GM13977 (cell line): ENCODE measurements around the gene ICAM5.

Source experiments
- DNase-seq: peaks from one replicate; pipeline ENCODE4 v3.0.0; 2012; ENCODE audit warnings: low spot score
- in situ Hi-C: fragments of 300-500 bp; cut with MboI; formaldehyde crosslinking; loops from one replicate; pipeline ENCODE4 v1.12.0; 2022; ENCODE audit warnings: low sequenced_read_pairs, low pct_unique_long_range_greater_than_20kb, mixed read lengths, inconsistent platforms; ENCODE audit not compliant: unreplicated experiment
- TF ChIP-seq, protein P1 (sequence below): IDR thresholded peaks from 2 replicates; pipeline ENCODE4 v1.5.1; 2012; ENCODE audit warnings: mild to moderate bottlenecking, control low read depth; ENCODE audit not compliant: insufficient read depth; ENCODE audit errors: extremely low read depth, missing control alignments

Gene ICAM5

DNA sequence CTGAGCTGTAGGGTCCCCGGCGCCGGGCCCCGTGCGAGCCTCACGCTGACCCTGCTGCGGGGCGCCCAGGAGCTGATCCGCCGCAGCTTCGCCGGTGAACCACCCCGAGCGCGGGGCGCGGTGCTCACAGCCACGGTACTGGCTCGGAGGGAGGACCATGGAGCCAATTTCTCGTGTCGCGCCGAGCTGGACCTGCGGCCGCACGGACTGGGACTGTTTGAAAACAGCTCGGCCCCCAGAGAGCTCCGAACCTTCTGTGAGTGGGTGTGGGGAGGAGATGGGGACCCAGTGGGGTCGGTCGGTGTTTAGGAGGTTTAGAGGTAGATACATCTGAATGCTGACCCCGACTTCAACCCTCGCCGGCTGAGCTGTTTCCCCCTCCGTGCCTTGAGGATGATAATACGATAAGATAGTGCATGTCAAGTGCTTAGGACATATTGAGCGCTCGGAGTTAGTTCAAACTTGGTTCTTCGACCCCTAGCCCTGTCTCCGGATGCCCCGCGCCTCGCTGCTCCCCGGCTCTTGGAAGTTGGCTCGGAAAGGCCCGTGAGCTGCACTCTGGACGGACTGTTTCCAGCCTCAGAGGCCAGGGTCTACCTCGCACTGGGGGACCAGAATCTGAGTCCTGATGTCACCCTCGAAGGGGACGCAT is 1.9 kb downstream of the ICAM5 start:
- in situ Hi-C loops = no loop called here
- DNase-seq = no peak
- TF ChIP-seq, protein P1, sequence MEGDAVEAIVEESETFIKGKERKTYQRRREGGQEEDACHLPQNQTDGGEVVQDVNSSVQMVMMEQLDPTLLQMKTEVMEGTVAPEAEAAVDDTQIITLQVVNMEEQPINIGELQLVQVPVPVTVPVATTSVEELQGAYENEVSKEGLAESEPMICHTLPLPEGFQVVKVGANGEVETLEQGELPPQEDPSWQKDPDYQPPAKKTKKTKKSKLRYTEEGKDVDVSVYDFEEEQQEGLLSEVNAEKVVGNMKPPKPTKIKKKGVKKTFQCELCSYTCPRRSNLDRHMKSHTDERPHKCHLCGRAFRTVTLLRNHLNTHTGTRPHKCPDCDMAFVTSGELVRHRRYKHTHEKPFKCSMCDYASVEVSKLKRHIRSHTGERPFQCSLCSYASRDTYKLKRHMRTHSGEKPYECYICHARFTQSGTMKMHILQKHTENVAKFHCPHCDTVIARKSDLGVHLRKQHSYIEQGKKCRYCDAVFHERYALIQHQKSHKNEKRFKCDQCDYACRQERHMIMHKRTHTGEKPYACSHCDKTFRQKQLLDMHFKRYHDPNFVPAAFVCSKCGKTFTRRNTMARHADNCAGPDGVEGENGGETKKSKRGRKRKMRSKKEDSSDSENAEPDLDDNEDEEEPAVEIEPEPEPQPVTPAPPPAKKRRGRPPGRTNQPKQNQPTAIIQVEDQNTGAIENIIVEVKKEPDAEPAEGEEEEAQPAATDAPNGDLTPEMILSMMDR = no peak

GRCh38 chr19:10292206-10292788 is 2.5 kb downstream of the ICAM5 start:
- TF ChIP-seq, protein P1 = no peak
- peak; percentile 91 for DNase-seq
- in situ Hi-C loops = no loop called here

DNA sequence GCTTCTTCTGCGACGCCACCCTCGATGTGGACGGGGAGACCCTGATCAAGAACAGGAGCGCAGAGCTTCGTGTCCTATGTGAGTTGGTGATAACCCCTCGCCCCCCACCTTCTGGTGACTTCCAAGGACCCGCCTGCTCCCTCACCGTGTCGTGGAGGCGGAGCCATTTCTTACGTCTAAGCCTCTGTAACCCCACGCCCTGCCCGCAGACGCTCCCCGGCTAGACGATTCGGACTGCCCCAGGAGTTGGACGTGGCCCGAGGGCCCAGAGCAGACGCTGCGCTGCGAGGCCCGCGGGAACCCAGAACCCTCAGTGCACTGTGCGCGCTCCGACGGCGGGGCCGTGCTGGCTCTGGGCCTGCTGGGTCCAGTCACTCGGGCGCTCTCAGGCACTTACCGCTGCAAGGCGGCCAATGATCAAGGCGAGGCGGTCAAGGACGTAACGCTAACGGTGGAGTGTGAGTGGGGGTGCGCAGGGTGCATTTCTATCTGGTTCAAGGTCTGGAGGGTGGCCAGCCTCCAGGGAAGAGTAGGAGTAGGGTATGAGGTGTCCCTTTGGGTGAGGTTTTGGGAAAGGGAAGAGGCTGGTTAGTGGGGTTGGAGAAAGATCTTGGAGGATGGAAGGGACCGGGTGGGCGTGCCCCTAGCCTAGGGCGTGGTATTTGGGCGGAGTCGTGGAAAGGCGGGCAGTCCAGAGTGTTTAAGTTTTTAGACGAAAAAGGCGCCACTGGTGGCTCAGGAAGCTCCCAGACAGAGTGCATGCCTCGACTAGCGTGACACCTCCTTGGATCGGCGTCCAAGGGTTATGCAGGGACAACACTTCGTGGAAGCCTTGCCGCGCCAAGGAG is 3.3 kb downstream of the ICAM5 start:
- TF ChIP-seq, protein P1 = no peak
- in situ Hi-C loops = no loop called here
- no peak for DNase-seq

GRCh38 chr19:10293637-10294367 is 4.0 kb downstream of the ICAM5 start:
- DNase-seq = no peak
- TF ChIP-seq, protein P1 = no peak
- in situ Hi-C loops = no loop called here

DNA sequence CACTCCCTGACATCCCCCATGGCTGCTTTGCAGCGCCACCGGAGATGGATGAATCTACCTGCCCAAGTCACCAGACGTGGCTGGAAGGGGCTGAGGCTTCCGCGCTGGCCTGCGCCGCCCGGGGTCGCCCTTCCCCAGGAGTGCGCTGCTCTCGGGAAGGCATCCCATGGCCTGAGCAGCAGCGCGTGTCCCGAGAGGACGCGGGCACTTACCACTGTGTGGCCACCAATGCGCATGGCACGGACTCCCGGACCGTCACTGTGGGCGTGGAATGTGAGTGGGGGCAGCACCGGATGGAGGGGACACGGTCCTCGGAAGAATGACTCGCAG is 4.6 kb downstream of the ICAM5 start:
- in situ Hi-C loops = no loop called here
- DNase-seq = no peak
- TF ChIP-seq, protein P1 = no peak

DNA sequence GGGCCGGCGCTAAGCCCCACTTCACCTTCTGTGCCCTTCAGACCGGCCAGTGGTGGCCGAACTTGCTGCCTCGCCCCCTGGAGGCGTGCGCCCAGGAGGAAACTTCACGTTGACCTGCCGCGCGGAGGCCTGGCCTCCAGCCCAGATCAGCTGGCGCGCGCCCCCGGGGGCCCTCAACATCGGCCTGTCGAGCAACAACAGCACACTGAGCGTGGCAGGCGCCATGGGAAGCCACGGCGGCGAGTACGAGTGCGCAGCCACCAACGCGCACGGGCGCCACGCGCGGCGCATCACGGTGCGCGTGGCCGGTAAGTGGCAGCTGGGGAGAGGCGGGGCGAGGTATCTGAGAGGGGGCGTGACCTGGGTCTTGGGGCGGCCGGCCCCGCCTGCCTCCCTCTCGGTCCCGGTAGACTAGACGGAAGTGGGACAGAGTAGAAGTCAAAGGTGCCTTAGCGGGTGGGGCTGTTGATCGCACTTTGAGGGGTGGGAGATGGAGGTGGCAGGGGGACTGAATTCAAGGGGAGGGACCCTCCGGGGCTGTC is 5.6 kb downstream of the ICAM5 start:
- TF ChIP-seq, protein P1 = no peak
- peak; percentile 87 for DNase-seq
- in situ Hi-C loops = no loop called here
